ENCODE data around the gene IDNK.

- TF ChIP-seq POLR2AphosphoS5 (IDR thresholded peaks at IDR 0.05; ENCODE audit: low read depth, low read length) (no peak), REST (IDR thresholded peaks at IDR 0.05; ENCODE audit: insufficient read depth in 1 of 2, low read depth in 2 of 2, low read length in 2 of 2) (no peak), TAF1 (IDR thresholded peaks at IDR 0.05; ENCODE audit: borderline replicate concordance, insufficient read depth, low read length) (no peak)
Observed at GRCh38 chr9:83669067-83669466, 46.1 kb downstream of the IDNK start.

All from PFSK-1 (cell line).